Gastroesophageal sphincter (tissue), 4 donors: ENCODE measurements around the gene SMURF2. TPM values are rescaled to one million over a fixed set of nuclear protein-coding genes. Genes with fewer than 3 reads are reported as not detected.

ENCODE experiments used
- ATAC-seq: fragments of 150-250 bp; one replicate; pipeline ENCODE4 v1.9.1; 2016; ENCODE audit warnings: mild to moderate bottlenecking, moderate library complexity
- H3K27ac ChIP-seq, 4 donors: fragments of 200-600 bp; sonication (generic) in 3 of 4; 1 replicate in 3 of 4; 2 replicates in 1 of 4; pipeline ENCODE4 v1.5.1; 2016 to 2019
- H3K27me3 ChIP-seq: fragments of 200-600 bp; sonication (generic); one replicate; pipeline ENCODE4 v1.5.1; 2019
- H3K36me3 ChIP-seq, 2 donors: fragments of 200-600 bp; sonication (generic); one replicate each; pipeline ENCODE4 v1.5.1; 2019; ENCODE audit warnings: control low read depth in 1 of 2
- H3K4me1 ChIP-seq, 3 donors: fragments of 200-600 bp; sonication (generic); 1 replicate in 2 of 3; 2 replicates in 1 of 3; pipeline ENCODE4 v1.5.1; 2016 to 2019; ENCODE audit warnings: control low read depth in 2 of 3
- H3K4me3 ChIP-seq, 2 donors: fragments of 200-600 bp; sonication (generic); one replicate each; pipeline ENCODE4 v1.5.1; 2019; ENCODE audit warnings: mild to moderate bottlenecking in 1 of 2, moderate library complexity in 1 of 2
- H3K9me3 ChIP-seq, 3 donors: fragments of 200-600 bp; sonication (generic); one replicate each; pipeline ENCODE4 v1.5.1; 2017 to 2019; ENCODE audit warnings: control low read depth in 2 of 3
- CTCF ChIP-seq, 4 experiments: fragments of 200-600 bp in 2 of 4; fragments of 450-650 bp in 2 of 4; sonication (generic) in 1 of 4; IDR thresholded peaks; one replicate each; pipeline ENCODE4 v1.5.1; 2017 to 2019; ENCODE audit warnings: antibody characterized with exemption in 4 of 4, mild to moderate bottlenecking in 2 of 4, moderate library complexity in 2 of 4
- EP300 ChIP-seq: sonication (generic); formaldehyde crosslinking; IDR thresholded peaks from one replicate; pipeline ENCODE4 v1.6.1; 2017; ENCODE audit warnings: antibody characterized with exemption, mild to moderate bottlenecking
- POLR2A ChIP-seq, 2 donors: fragments of 450-650 bp; IDR thresholded peaks; one replicate each; pipeline ENCODE4 v1.6.1; 2017; ENCODE audit warnings: antibody characterized with exemption in 2 of 2, mild to moderate bottlenecking in 2 of 2, moderate library complexity in 1 of 2
- POLR2AphosphoS5 ChIP-seq: sonication (generic); formaldehyde crosslinking; IDR thresholded peaks from one replicate; pipeline ENCODE4 v1.6.1; 2017; ENCODE audit warnings: antibody characterized with exemption
- WGBS, 2 donors: methylation state at CpG; one replicate each; pipeline ENCODE4 v1.1.5; 2018; ENCODE audit warnings: low coverage in 1 of 2; 5-methylcytosine and 5-hydroxymethylcytosine counted together
- total RNA-seq, 4 donors: library from RNA; depleted of rRNA; stranded (reverse); fragments of >200 nt; gene quantifications; one replicate each; pipeline ENCODE4 v1.1.0, GENCODE V29; 2016

The SMURF2 gene
- total RNA-seq, 4 donors from 2014 or later: 35.0 to 60.8 (median 37.9) TPM

GRCh38 chr17:64657610-64658125, 4.4 kb downstream of the SMURF2 start:
- peak overlapping the region in 3 of 4 donors; percentile 45 to 52 (median 51) for H3K27ac ChIP-seq
- no peaks in the 10 kb centered on the region for H3K27me3 ChIP-seq
- H3K4me1 ChIP-seq: peaks cover 0 to 72% (median 21%) of the 10 kb centered on the region in 3 donors
- no peaks in the 10 kb centered on the region for H3K36me3 ChIP-seq
- TF ChIP-seq CTCF (IDR thresholded peaks at IDR 0.05) (no peak), POLR2A (IDR thresholded peaks at IDR 0.05) (no peak), EP300 (no peak), POLR2AphosphoS5 (no peak)
- H3K9me3 ChIP-seq: no peaks in the 10 kb centered on the region
- WGBS, 2 donors: 62 to 76% methylated on average over 4 to 6 of the region's 6 CpGs
- ATAC-seq: no peak
- no peak overlapping the region for H3K4me3 ChIP-seq

GRCh38 chr17:64655704-64656103, 6.4 kb downstream of the SMURF2 start:
- H3K27me3 ChIP-seq: no peaks in the 10 kb centered on the region
- H3K9me3 ChIP-seq: no peaks in the 10 kb centered on the region
- TF ChIP-seq POLR2A (IDR thresholded peaks at IDR 0.05): no peak
- TF ChIP-seq POLR2AphosphoS5: no peak
- no peak for TF ChIP-seq EP300
- TF ChIP-seq CTCF (IDR thresholded peaks at IDR 0.05): no peak
- H3K27ac ChIP-seq: no peak overlapping the region
- no peaks in the 10 kb centered on the region for H3K36me3 ChIP-seq
- no peak for ATAC-seq
- peaks cover 0 to 86% (median 18%) of the 10 kb centered on the region in 3 donors for H3K4me1 ChIP-seq
- 87 to 100% methylated on average over 2 of the region's 2 CpGs for WGBS, 2 donors
- H3K4me3 ChIP-seq: no peak overlapping the region

DNA sequence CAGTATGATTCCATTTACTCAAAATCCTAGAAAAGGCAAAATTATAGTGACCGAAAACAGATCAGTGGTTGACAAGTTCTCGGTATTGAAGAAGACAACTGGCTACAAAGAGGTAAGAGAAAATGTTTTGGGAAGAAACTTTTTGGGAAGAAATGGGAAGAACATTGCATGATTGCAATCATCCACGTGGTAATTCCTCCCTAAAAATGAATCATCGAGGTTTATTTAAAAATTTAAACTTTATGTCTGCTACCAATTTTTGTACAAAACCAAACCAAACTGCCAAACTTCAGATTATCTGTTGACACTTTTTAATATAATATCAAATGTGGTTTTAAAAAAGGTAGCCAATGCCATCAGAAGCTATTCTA, 8.1 kb downstream of the SMURF2 start:
- TF ChIP-seq EP300 (no peak), POLR2A (IDR thresholded peaks at IDR 0.05) (no peak), POLR2AphosphoS5 (no peak), CTCF (IDR thresholded peaks at IDR 0.05) (no peak)
- H3K27ac ChIP-seq: peak overlapping the region in 2 of 4 donors; percentile 0 to 35
- H3K9me3 ChIP-seq: no peaks in the 10 kb centered on the region
- H3K4me3 ChIP-seq: no peak overlapping the region
- no peak for ATAC-seq
- H3K27me3 ChIP-seq: no peaks in the 10 kb centered on the region
- H3K36me3 ChIP-seq: no peaks in the 10 kb centered on the region
- H3K4me1 ChIP-seq: peaks cover 0 to 87% (median 14%) of the 10 kb centered on the region in 3 donors
- 70 to 79% methylated on average over 4 of the region's 4 CpGs for WGBS, 2 donors

DNA sequence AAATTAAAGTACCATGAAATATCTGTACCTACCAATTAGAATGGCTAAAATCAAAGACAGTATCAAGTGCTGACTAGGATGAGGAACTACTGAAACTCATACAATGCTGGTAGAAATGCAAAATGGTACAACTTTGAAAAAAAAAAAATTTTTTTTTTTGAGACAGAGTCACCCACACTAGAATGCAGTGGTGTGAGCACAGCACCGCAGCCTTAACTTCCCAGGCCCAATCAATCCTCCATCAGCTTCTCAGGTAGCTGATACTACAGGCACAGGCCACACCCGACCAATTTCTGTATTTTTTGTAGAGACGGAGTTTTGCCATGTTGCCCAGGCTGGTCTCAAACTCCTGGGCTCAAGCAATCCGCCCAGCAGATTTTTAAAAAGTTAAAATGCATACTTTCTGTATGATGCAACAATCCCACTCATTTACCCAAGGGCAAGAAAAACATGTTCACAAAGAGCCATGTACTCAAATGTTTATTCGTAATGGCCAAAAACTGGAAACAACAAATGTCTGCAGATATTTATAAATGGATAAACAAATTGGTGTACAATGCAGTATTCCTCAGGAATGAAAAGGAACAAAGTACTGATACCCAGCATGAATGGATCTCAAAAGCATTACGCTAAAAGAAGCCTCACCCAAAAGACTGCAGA, 8.7 kb downstream of the SMURF2 start:
- Histone ChIP-seq H3K4me3 (no peak overlapping the region), H3K27ac (peak overlapping the region in 2 of 4 donors; percentile 0 to 35), H3K27me3 (no peaks in the 10 kb centered on the region), H3K4me1 (peaks cover 0 to 87% (median 11%) of the 10 kb centered on the region in 3 donors), H3K9me3 (no peaks in the 10 kb centered on the region), H3K36me3 (no peaks in the 10 kb centered on the region)
- WGBS, 2 donors: 67 to 75% methylated on average over 3 to 6 of the region's 6 CpGs
- TF ChIP-seq POLR2A (IDR thresholded peaks at IDR 0.05) (no peak), CTCF (IDR thresholded peaks at IDR 0.05) (no peak), EP300 (no peak), POLR2AphosphoS5 (no peak)
- ATAC-seq: no peak

GRCh38 chr17:64651889-64652288, 10.2 kb downstream of the SMURF2 start:
- ATAC-seq: no peak
- Histone ChIP-seq H3K36me3 (peaks cover 0 to 4% of the 10 kb centered on the region in 2 donors), H3K4me1 (peaks cover 0 to 77% (median 3%) of the 10 kb centered on the region in 3 donors), H3K4me3 (no peak overlapping the region), H3K27me3 (no peaks in the 10 kb centered on the region), H3K27ac (no peak overlapping the region), H3K9me3 (no peaks in the 10 kb centered on the region)
- WGBS, 2 donors: 40 to 68% methylated on average over 3 of the region's 3 CpGs
- no peak for TF ChIP-seq EP300
- TF ChIP-seq POLR2AphosphoS5: no peak
- no peak for TF ChIP-seq POLR2A (IDR thresholded peaks at IDR 0.05)
- no peak for TF ChIP-seq CTCF (IDR thresholded peaks at IDR 0.05)
